NCI-H526 (cell line): ENCODE data around the gene SPON1.
"Not testable (repeated sequence)": the region's sequence is repeated elsewhere in the genome, so short reads cannot be mapped to it uniquely, and the experiment has no call there.

Experiments used
- DNase-seq, 2 experiments: peaks; one replicate each; lab custom pipeline; 2025; lab: John Stamatoyannopoulos, UW

The SPON1 gene

GRCh38 chr11:14082338-14082737 lies 119.8 kb downstream of the SPON1 start:
- DNase-seq = no peak

GRCh38 chr11:14088861-14089260 lies 126.3 kb downstream of the SPON1 start:
- not testable (repeated sequence) for DNase-seq

DNA sequence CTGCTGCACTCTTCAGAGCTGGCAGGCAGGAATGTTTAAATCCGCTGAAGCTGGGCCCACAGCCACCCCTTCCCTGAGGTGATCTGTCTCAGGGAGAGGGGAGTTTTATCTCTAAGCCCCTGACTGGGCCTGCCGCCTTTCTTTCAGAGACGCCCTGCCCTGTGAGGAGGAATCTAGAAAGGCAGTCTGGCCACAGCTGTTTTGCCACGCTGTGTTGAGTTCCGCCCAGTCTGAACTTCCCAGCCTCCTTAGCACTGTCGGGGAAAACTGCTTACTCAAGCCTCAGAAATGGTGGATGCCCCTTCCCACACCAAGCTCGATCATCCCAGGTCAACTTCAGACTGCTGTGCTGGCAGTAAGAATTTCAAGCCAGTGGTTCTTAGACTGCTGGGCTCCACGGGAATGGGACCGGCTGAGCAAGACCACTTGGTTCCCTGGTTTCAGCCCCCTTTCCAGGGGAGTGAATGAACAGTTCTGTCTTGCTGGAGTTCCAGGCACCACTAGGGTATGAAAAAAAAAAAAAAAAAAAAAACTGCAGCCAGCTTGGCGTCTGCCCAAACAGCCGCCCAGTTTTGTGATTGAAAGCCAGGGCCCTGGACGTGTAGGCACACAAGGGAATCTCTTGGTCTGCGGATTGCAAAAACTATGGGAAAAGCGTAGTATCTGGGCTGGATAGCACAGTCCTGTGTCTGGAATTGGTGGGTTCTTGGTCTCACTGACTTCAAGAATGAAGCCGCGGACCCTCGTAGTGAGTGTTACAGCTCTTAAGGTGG lies 127.4 kb downstream of the SPON1 start:
- DNase-seq = no peak

DNA sequence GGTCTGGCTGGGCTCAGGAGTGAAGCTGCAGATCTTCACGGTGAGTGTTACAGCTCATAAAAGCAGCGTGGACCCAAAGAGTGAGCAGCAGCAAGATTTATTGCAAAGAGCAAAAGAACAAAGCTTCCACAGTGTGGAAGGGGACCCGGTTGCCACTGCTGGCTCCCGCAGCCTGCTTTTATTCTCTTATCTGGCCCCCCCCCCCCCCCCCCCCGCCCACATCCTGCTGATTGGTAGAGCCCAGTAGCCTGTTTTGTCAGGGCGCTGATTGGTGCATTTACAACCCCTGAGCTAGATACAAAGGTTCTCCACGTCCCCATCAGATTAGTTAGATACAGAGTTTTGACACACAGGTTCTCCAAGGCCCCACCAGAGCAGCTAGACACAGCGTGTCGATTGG lies 128.1 kb downstream of the SPON1 start:
- not testable (repeated sequence) for DNase-seq

DNA sequence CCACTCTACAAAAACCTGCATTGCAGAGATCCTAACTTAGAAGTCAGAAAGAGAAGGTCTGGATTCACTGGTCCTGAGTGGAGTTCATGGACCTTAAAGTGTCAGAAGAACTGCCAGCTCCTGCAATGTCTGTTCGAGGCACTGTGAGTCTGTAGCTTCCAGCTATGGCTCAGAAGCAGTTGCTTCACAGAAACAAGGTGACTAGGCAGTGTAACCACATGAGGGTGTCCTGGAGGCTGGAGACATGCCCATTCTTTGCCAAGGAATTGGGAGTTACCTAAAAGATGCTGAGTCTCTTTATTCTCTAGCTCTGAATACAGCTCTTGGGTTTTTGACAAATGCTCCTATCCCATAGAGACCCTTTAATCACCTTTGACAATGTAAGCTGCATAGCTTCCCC lies 130.5 kb downstream of the SPON1 start:
- DNase-seq = no peak

GRCh38 chr11:14094481-14095037 lies 132.0 kb downstream of the SPON1 start:
- DNase-seq = no peak

- no peak for DNase-seq
These were observed 133.4 kb downstream of the SPON1 start for GRCh38 chr11:14095882-14096281.

- DNase-seq = no peak
These were observed 134.1 kb downstream of the SPON1 start for GRCh38 chr11:14096606-14097005.

- no peak for DNase-seq
These were observed 138.9 kb downstream of the SPON1 start for GRCh38 chr11:14101388-14101787.

- no peak for DNase-seq
These were observed 140.2 kb downstream of the SPON1 start for GRCh38 chr11:14102766-14103165.

- no peak for DNase-seq
These were observed 142.9 kb downstream of the SPON1 start for GRCh38 chr11:14105446-14105845.

DNA sequence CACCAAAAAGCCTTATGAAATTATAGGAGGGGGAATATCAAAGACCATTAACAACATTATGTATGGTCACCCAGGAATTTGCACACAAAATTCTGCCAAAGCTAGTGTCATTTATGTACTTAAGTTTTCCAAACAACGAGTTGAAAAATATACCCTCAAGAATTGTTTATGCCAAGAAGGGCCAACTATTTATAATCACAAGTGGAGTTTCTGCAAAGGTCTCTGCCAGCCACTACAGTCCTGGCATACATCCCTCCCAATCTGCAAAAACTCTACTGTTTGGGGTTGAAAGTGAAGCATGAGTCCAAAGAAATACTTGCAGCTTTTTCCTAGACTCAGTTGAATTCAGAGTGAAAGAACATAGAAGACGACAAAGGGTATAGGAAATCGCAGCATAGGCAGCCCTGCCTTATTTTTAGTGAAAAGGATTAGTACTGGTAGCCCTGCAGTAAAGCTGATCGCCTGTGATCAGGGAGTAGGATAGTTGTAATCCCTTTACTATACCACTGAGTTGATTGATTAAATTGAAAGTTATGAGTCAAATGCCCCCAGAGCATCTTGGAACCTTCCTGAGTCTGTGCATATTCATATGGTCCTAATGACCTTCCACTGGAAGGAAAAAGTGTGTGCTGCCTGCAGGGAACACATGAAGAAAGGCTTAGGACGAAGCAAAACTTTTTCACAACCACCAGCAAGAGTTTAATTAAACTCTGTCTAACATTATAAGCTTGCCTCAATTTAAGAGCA lies 144.0 kb downstream of the SPON1 start:
- DNase-seq = no peak

DNA sequence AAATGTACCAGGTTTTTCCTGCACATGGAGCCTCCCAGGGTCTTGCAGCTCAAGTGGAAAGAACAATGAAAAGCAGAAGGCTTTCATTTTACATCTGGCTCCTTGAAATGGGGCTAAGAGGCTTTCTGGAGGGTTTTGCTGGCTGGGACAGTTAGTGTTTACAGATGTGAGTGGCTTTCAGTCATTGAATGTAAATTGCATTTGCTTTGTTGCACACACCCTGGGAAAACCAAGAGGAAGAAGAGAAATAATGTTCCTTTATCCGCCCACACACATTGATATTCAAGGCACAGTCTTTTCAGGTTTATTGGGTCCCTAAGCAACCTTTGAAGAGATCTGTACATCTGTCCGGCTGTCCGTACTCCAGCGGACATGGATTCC lies 144.5 kb downstream of the SPON1 start:
- no peak for DNase-seq

DNA sequence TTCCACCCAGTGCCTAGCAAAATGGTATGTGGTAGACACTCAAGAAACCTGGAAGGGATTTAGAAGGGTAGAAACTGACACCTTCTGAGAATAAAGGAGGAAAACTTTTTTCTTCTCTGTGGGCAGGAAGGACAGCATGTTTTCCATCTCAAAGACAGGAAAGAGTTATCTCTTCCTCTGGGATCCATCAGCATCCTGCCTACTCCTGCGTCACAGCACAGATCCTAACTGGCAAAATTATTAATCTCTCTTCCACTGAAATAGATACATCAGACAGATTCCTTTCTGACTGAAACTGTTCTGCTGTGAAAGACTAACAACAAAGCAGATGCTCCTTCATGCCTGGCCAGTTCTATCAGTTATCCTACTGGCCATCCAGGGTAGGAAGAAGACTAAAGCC lies 147.2 kb downstream of the SPON1 start:
- DNase-seq = no peak

GRCh38 chr11:14110629-14111028 lies 148.1 kb downstream of the SPON1 start:
- no peak for DNase-seq

- DNase-seq = no peak
These were observed 149.0 kb downstream of the SPON1 start for GRCh38 chr11:14111496-14111895.

GRCh38 chr11:14112721-14113120 lies 150.2 kb downstream of the SPON1 start:
- no peak for DNase-seq

- DNase-seq = no peak
These were observed 151.7 kb downstream of the SPON1 start for GRCh38 chr11:14114269-14114668.

GRCh38 chr11:14114786-14115185 lies 152.3 kb downstream of the SPON1 start:
- DNase-seq = no peak

- no peak for DNase-seq
These were observed 155.1 kb downstream of the SPON1 start for GRCh38 chr11:14117632-14118031.

DNA sequence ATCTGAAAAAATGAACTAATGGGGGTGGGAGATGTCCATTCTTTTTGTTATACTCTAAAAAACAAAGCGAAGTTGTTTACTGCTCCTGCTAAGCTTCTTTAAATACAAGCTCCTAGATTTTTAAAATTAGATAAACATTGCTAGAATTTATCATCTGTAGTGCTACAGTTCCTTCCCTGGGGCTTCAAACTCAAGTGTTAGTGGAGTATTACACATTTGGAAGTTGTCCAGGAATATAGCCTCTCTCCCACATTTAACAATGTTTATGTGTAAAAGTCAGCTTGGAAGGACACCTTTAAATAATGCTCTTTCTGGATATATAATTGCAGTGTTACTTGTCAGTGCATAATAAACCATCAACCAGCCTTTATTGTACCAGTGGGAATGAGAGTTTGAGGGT lies 155.5 kb downstream of the SPON1 start:
- DNase-seq = no peak

- DNase-seq = no peak
These were observed 156.8 kb downstream of the SPON1 start for GRCh38 chr11:14119357-14119756.

DNA sequence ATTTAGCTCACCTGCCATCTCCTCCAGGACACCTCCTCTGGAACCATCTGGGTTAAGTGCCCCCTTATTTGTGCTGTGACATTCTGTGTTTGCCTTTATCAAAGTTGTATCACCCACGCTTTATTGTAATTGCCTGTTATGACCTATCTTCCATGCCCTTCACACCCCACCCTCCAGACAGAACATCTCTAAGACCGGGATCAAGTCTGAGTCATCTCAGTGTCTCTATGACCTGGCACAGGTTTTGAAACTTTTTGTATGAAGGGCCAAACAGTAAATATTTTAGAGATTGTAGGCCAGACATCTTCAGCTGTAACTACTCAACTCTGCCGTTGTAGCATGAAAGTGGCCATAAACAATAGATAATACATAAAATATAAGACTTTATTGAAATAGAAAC lies 161.8 kb downstream of the SPON1 start:
- no peak for DNase-seq
